ENCODE data around the gene TLR5. TPM values are rescaled to one million over a fixed set of nuclear protein-coding genes. Genes with fewer than 3 reads are reported as not detected.

TLR5 gene
- polyA plus RNA-seq, 1 of the 3 experiments (the other 2 are of a cell fraction) = not detected

DNA sequence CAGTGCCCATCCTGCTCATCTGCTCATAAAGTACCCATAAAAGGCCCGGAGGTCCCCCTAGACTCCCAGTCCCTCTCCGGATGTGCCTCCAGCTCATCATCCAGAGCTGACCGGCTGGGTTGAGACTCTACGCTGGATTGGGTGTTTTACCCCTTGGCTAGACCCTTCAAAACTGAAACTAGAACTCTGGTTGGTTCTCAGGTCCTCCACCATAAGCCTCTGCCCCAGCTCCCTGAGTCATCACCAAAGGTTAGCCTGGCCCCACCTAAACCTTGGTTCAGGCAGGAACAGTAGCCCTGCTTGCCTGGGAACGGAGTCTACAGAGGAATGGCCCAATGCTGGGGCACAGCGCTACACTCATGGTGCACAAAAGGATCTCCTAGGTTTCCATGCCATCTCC, 75.1 kb downstream of the TLR5 start:
- Histone ChIP-seq H3K27me3 (ENCODE audit: insufficient read depth) (no peaks in the 10 kb centered on the region; the same call in 1 of the 2 replicates), H3K79me2 (ENCODE audit: insufficient read depth) (no peaks in the 10 kb centered on the region), H3F3A (replicated peaks; ENCODE audit: insufficient read depth) (no peaks in the 10 kb centered on the region), H4K20me1 (ENCODE audit: insufficient read depth) (no peaks in the 10 kb centered on the region), H3K9me2 (no peaks in the 10 kb centered on the region), H3K36me3 (replicated peaks in 1 of 2; ENCODE audit: control insufficient read depth in 1 of 2, insufficient read depth in 2 of 2, low read length in 1 of 2) (no peaks in the 10 kb centered on the region), H3K4me2 (no peak overlapping the region), H3K27ac (ENCODE audit: low read depth in 2 of 2, low read length in 1 of 2) (no peak overlapping the region), H3K9me3 (no peaks in the 10 kb centered on the region), H3K9ac (no peak overlapping the region), H3K4me3 (ENCODE audit: low read depth in 2 of 2, low read length in 1 of 2) (no peak overlapping the region), H2AFZ (ENCODE audit: low read depth) (no peak overlapping the region), H3K4me1 (ENCODE audit: control insufficient read depth in 1 of 2, insufficient read depth in 2 of 2, low read depth in 1 of 2, low read length in 1 of 2) (no peaks in the 10 kb centered on the region)
- ChIA-PET POLR2A (no interaction called here), CTCF (no interaction called here)
- WGBS (ENCODE audit: low lambda C conversion rate) = 87% methylated on average over 6 of the region's 6 CpGs
- no peak for TF ChIP-seq POLR2AphosphoS5 (IDR thresholded peaks at IDR 0.05; ENCODE audit: low read depth, low read length)
- TF ChIP-seq, protein P1, sequence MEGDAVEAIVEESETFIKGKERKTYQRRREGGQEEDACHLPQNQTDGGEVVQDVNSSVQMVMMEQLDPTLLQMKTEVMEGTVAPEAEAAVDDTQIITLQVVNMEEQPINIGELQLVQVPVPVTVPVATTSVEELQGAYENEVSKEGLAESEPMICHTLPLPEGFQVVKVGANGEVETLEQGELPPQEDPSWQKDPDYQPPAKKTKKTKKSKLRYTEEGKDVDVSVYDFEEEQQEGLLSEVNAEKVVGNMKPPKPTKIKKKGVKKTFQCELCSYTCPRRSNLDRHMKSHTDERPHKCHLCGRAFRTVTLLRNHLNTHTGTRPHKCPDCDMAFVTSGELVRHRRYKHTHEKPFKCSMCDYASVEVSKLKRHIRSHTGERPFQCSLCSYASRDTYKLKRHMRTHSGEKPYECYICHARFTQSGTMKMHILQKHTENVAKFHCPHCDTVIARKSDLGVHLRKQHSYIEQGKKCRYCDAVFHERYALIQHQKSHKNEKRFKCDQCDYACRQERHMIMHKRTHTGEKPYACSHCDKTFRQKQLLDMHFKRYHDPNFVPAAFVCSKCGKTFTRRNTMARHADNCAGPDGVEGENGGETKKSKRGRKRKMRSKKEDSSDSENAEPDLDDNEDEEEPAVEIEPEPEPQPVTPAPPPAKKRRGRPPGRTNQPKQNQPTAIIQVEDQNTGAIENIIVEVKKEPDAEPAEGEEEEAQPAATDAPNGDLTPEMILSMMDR (IDR thresholded peaks at IDR 0.05) = no peak
- TF ChIP-seq NRF1 (IDR thresholded peaks at IDR 0.05; ENCODE audit: low read depth, low read length) = no peak
- no peak for TF ChIP-seq RAD21 (IDR thresholded peaks at IDR 0.05; ENCODE audit: low read length)
- no peak for TF ChIP-seq CHD2 (IDR thresholded peaks at IDR 0.05; ENCODE audit: low read length, partially characterized antibody)
- no peak for TF ChIP-seq YY1 (IDR thresholded peaks at IDR 0.05; ENCODE audit: low read depth)
- no peak for TF ChIP-seq FOXM1 (IDR thresholded peaks at IDR 0.05; ENCODE audit: low read depth)
- TF ChIP-seq SMC3 (IDR thresholded peaks at IDR 0.05; ENCODE audit: low read depth, low read length) = no peak
- no peak for TF ChIP-seq JUND (IDR thresholded peaks at IDR 0.05)
- TF ChIP-seq REST (IDR thresholded peaks at IDR 0.05; ENCODE audit: low read depth, low read length) = no peak
- no peak for TF ChIP-seq TCF12 (IDR thresholded peaks at IDR 0.05)
- no peak for TF ChIP-seq RFX5 (IDR thresholded peaks at IDR 0.05; ENCODE audit: low read length)
- TF ChIP-seq FOXJ3 (CRISPR knock-in tag; IDR thresholded peaks at IDR 0.05) = no peak
- TF ChIP-seq GATA2 (CRISPR knock-in tag; IDR thresholded peaks at IDR 0.05) = no peak
- TF ChIP-seq GABPA (IDR thresholded peaks at IDR 0.05; ENCODE audit: low read depth) = no peak
- no peak for TF ChIP-seq RXRA (IDR thresholded peaks at IDR 0.05; ENCODE audit: borderline replicate concordance, low read depth)
- no peak for TF ChIP-seq MXI1 (IDR thresholded peaks at IDR 0.05; ENCODE audit: low read depth, low read length)
- TF ChIP-seq, protein P2, sequence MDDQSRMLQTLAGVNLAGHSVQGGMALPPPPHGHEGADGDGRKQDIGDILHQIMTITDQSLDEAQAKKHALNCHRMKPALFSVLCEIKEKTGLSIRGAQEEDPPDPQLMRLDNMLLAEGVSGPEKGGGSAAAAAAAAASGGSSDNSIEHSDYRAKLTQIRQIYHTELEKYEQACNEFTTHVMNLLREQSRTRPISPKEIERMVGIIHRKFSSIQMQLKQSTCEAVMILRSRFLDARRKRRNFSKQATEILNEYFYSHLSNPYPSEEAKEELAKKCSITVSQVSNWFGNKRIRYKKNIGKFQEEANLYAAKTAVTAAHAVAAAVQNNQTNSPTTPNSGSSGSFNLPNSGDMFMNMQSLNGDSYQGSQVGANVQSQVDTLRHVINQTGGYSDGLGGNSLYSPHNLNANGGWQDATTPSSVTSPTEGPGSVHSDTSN (IDR thresholded peaks at IDR 0.05) = no peak
- TF ChIP-seq SIN3A (IDR thresholded peaks at IDR 0.05; ENCODE audit: borderline replicate concordance, low read depth, low read length) = no peak
- DNase-seq = no peak
